ENCODE measurements around the gene ARHGEF16.
A peak's percentile ranks its signal among the peaks of the same experiment; 100 is the strongest.

The ARHGEF16 gene

DNA sequence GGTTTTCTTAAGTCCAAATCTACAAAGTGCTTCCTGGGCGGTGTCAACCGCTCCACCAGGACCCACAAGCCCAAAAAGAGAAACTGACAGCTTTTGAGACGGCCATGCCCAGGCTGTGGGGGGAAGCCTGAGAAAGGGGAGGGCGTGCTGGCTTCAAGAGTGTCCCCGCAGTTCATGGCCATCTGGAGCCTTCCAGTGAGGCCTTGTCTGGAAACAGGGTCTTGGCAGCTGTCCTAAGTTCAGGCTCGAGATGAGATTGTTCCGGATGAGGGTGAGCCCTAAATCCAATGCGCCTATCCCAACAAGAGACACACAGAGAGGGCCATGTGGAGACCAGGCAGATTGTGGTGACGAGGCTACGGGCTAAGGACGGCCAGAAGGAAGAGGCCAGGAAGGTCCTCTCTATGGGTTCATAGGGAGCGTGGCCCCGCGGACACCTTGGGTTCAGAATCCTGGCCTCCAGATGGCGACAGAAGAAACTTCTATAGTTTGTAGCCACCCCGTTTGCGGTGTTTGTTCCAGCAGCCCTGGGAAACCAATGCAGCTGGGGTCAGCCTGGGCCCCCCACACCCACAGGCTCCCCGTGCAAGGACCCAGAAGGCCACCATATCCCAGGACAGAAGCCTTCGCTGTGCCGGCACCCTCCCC, 70.2 kb downstream of the ARHGEF16 start:
- Mint-ChIP-seq H3K4me3 (no peak overlapping the region), H3K27me3 (no peaks in the 10 kb centered on the region), H3K36me3 (ENCODE audit: insufficient read depth) (peaks cover 1% of the 10 kb centered on the region), H3K4me1 (no peaks in the 10 kb centered on the region), H3K27ac (ENCODE audit: low read depth) (no peak overlapping the region), H3K9me3 (no peaks in the 10 kb centered on the region)
- ATAC-seq (replicated peaks; ENCODE audit: extremely low read depth, poor library complexity, severe bottlenecking) (no peak), DNase-seq (ENCODE audit: low spot score in 2 of 2) (no peak)

DNA sequence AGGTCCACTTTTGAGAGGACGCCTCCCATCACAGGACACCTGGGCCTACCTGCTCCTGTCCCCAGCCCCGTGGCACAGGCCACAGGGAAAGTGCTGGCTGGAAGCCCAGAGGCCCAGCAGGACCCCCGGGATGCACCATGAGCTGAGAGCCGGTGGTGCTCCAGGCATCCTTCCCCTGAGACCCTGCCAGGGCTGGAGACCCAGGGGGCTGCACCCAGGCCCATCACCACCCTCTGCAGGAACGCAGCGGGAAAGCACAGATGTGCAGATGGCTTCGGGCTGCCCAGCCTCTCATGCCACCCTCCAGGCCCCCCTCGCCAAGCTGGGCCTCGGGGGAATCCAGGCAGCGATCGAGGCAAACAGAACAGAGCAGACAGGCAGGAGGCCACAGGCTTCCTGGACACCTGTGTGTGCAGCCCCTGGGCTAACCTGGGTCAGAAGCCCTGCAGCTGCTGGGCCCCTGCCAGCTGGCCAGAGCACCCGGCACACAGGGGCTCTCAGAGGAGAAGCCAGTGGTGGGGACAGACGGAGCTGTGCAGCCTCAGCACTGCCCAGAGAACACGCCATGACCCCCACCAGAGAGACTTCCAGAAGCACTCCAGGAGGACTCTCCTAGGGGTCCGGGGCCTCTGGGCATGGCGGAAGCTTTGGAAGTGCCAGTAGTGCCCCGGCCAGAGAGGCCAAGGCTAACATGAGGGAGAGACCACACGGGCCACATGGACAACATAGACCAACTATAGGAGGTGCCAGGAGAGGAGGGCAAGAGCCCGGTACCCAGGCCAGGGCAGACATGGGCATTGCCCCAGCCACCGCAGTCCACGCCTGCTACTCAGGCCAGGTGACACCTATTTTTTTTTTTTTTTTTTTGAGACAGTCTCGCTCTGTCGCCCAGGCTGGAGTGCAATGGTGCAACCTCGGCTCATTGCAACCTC, 71.4 kb downstream of the ARHGEF16 start:
- H3K27me3 Mint-ChIP-seq = no peaks in the 10 kb centered on the region
- H3K4me1 Mint-ChIP-seq = peaks cover 5% of the 10 kb centered on the region
- no peak overlapping the region for H3K27ac Mint-ChIP-seq (ENCODE audit: low read depth)
- ATAC-seq (replicated peaks; ENCODE audit: extremely low read depth, poor library complexity, severe bottlenecking) (no peak), DNase-seq (ENCODE audit: low spot score in 2 of 2) (no peak)
- H3K9me3 Mint-ChIP-seq = no peaks in the 10 kb centered on the region
- H3K36me3 Mint-ChIP-seq (ENCODE audit: insufficient read depth) = peaks cover 3% of the 10 kb centered on the region
- H3K4me3 Mint-ChIP-seq = no peak overlapping the region

DNA sequence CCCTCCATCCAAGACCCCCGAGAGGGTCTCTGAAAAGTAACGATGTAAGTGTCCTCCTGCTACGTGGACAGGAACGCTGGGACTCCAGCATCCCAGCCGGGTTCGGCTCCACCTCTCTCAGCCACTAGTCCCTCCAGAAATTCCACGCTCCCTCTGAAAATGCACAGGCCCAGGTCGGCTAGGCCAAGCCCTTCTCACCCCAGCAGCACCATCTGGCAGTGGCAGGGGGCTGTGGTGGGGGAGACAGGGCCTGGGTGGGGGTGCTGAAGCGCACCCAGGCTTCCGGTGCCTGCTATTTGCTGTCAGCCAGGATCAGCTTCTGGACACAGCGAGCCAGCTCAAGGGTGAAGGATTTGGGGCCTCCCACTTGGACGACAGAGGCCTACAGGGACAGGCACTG, 73.3 kb downstream of the ARHGEF16 start:
- DNase-seq (ENCODE audit: low spot score in 2 of 2) (no peak), ATAC-seq (replicated peaks; ENCODE audit: extremely low read depth, poor library complexity, severe bottlenecking) (no peak)
- Mint-ChIP-seq H3K27ac (ENCODE audit: low read depth) (no peak overlapping the region), H3K9me3 (no peaks in the 10 kb centered on the region), H3K36me3 (ENCODE audit: insufficient read depth) (peaks cover 3% of the 10 kb centered on the region), H3K4me3 (no peak overlapping the region), H3K4me1 (peaks cover 10% of the 10 kb centered on the region), H3K27me3 (no peaks in the 10 kb centered on the region)

DNA sequence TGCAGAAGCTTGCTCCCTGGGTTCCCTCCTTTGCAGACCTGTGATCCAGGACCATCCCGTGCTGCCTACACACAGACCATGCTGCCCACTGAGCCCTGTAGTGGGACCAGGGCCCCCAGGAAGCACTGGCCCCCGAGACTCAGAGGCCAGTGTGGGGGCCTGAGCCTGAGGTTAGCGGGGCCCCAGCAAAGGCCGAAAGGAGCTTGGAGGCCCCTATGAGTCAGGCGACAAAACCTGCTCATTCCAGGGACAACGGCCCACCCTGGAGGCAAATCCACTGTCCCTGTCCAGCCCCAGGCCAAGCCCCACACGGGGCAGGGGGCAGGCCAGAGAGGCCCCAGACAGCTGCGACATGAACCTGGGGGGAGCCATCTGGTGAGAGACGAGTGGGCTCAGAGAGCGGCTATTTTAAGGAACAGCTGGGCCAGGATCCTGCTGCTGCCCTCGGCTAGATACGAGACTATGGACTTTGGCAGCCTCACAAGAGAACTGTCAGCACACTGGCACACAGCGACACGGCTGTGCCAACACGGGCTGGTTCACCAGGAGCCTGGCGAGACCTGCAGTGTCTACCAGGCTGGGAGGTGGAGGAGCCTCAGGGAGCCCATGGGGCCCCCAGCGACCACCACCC, 74.7 kb downstream of the ARHGEF16 start:
- ATAC-seq (replicated peaks; ENCODE audit: extremely low read depth, poor library complexity, severe bottlenecking) (no peak), DNase-seq (ENCODE audit: low spot score in 2 of 2) (no peak)
- no peaks in the 10 kb centered on the region for H3K9me3 Mint-ChIP-seq
- no peaks in the 10 kb centered on the region for H3K27me3 Mint-ChIP-seq
- H3K36me3 Mint-ChIP-seq (ENCODE audit: insufficient read depth) = peaks cover 3% of the 10 kb centered on the region
- H3K4me3 Mint-ChIP-seq = peak overlapping the region; percentile 64
- peaks cover 10% of the 10 kb centered on the region for H3K4me1 Mint-ChIP-seq
- no peak overlapping the region for H3K27ac Mint-ChIP-seq (ENCODE audit: low read depth)

DNA sequence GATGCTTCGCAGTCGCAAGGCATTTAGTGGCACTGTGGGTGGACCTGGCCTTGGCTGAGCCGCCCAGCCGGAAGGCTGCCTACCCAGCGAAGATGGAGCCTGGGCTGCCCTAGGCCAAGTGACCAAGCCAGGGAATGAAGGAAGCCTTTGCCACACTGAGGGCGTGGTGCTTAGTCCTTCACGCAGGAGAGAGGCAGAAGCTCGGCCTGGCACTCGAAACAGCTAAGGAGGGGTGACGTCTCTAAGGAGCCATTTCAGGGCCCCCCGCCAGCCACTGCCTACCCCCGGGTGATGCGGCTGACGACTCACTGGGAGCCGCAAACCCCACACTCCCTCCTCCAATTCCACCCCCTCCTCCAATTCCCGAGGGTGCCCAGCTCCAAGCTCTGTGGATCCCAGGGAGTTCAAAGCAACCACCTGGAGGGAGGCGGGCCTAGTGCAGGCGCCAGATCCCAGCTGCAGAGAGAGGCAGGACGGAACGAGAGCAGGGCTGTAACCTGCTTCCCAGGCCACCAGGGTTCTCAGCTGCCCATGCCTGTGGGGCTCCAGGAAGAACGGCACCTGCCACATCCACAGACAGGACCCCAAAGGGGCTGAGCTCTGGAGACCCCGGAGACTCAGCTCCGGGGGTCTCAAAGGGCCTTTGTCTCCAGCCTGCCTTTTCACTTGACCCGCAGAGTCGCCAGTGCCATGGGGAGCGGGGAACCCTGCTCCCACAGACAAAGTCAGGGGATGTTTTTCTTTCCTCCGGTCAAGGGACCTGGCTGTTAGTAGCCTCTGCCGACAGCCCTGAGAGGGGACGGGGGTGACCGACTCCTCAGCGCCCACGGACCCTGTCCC, 75.8 kb downstream of the ARHGEF16 start:
- DNase-seq (ENCODE audit: low spot score in 2 of 2) (no peak), ATAC-seq (replicated peaks; ENCODE audit: extremely low read depth, poor library complexity, severe bottlenecking) (no peak)
- peak overlapping the region; percentile 29 for H3K27ac Mint-ChIP-seq (ENCODE audit: low read depth)
- no peaks in the 10 kb centered on the region for H3K27me3 Mint-ChIP-seq
- peak overlapping the region; percentile 64 for H3K4me3 Mint-ChIP-seq
- peaks cover 3% of the 10 kb centered on the region for H3K36me3 Mint-ChIP-seq (ENCODE audit: insufficient read depth)
- peaks cover 10% of the 10 kb centered on the region for H3K4me1 Mint-ChIP-seq
- no peaks in the 10 kb centered on the region for H3K9me3 Mint-ChIP-seq
